ENCODE data around the gene MEFV.

Gene MEFV

GRCh38 chr16:3235856-3236669, 20.4 kb downstream of the MEFV start:
- TF ChIP-seq ZFX (IDR thresholded peaks at IDR 0.05; ENCODE audit: borderline replicate concordance): no peak
- no peak overlapping the region for H3K27ac ChIP-seq

- peak within 1 kb of the TSS; percentile 81 for H3K27ac ChIP-seq
Measured at GRCh38 chr16:3234857-3235561, 21.4 kb downstream of the MEFV start, which contains the start of gene ZNF200. Gene ZNF200 (minus strand): TSS chr16:3235158. CDS start chr16:3233755, 1,403 bp downstream.

DNA sequence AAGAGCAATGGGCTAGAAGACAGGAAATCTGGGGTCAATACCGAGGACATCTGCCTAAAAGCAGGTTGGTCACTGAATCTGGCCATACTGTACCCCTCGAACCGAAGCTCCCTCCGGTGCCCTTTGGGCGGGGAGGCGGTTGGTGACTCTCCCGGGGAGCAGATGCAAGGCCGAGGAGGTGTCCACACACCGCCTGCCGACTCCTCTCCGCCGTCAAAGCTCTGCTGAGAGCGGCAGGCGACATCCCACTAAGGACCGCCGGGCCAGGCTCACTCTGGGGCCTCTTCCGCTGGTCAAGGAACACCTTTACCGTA, 21.9 kb downstream of the MEFV start:
- H3K27ac ChIP-seq: peak overlapping the region; percentile 81

More at GRCh38 chr16:3234857-3235561, 21.4 kb downstream of the MEFV start, which contains the start of gene ZNF200:
- TF ChIP-seq, protein P1, sequence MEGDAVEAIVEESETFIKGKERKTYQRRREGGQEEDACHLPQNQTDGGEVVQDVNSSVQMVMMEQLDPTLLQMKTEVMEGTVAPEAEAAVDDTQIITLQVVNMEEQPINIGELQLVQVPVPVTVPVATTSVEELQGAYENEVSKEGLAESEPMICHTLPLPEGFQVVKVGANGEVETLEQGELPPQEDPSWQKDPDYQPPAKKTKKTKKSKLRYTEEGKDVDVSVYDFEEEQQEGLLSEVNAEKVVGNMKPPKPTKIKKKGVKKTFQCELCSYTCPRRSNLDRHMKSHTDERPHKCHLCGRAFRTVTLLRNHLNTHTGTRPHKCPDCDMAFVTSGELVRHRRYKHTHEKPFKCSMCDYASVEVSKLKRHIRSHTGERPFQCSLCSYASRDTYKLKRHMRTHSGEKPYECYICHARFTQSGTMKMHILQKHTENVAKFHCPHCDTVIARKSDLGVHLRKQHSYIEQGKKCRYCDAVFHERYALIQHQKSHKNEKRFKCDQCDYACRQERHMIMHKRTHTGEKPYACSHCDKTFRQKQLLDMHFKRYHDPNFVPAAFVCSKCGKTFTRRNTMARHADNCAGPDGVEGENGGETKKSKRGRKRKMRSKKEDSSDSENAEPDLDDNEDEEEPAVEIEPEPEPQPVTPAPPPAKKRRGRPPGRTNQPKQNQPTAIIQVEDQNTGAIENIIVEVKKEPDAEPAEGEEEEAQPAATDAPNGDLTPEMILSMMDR (IDR thresholded peaks at IDR 0.05): no peak
- no peak for TF ChIP-seq ZFX (IDR thresholded peaks at IDR 0.05; ENCODE audit: borderline replicate concordance)

DNA sequence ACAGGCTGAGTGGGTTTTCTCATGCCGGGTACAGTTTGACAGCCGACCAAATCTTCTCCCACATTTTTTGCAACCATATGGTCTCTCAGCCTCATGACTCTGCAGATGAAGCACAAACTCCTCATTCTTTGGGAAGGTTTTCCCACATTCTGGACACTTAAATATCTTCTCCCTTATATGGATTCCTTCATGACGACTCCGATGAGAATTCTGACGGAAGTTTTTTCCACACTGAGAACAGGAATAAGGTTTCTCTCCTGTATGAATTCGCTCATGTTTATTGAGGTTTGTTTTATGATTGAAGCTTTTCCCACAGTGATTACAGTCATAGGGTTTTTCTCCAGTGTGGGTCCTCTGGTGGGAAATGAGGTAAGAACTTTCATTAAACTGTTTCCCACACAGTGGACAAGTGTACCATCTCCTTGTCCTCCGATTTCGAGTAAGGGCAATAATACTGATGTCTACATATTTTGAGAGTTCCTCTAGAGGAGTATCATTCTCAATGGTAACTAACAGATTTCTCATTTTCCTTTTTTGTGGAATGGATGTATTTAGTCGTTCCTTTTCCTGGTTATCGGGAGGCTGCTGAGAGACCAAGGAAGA, 32.4 kb downstream of the MEFV start:
- TF ChIP-seq, protein P1 (IDR thresholded peaks at IDR 0.05): no peak
- TF ChIP-seq ZFX (IDR thresholded peaks at IDR 0.05; ENCODE audit: borderline replicate concordance): no peak
- no peak overlapping the region for H3K27ac ChIP-seq

More for the DNA sequence above, 21.9 kb downstream of the MEFV start:
- TF ChIP-seq, protein P1 (IDR thresholded peaks at IDR 0.05): no peak
- TF ChIP-seq ZFX (IDR thresholded peaks at IDR 0.05; ENCODE audit: borderline replicate concordance): no peak

DNA sequence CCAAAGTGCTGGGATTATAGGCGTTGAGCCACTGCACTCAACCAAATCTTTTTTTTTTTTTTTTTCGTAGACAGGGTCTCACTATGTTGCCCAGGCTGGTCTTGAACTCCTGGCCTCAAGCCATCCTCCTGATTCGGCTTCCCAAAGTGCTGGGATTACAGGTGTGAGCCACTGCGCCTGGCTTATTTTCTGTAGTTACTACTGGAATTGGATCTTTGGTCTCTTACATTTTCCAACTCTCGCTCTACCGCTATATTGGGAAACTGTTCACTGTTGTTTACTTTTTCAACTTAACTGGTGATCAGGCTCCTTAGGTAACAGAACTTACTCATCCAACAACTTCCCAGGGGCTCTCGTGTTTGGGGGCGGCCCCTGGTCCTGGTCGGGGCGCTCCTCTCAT, 35.6 kb downstream of the MEFV start:
- no peak for TF ChIP-seq ZFX (IDR thresholded peaks at IDR 0.05; ENCODE audit: borderline replicate concordance)
- TF ChIP-seq, protein P1 (IDR thresholded peaks at IDR 0.05): no peak
- no peak overlapping the region for H3K27ac ChIP-seq

GRCh38 chr16:3216263-3216640, 40.2 kb downstream of the MEFV start:
- TF ChIP-seq, protein P1 (IDR thresholded peaks at IDR 0.05): no peak
- TF ChIP-seq ZFX (IDR thresholded peaks at IDR 0.05; ENCODE audit: borderline replicate concordance): no peak
- H3K27ac ChIP-seq: no peak overlapping the region

GRCh38 chr16:3215601-3216262, 40.7 kb downstream of the MEFV start:
- TF ChIP-seq, protein P1 (IDR thresholded peaks at IDR 0.05): no peak
- no peak for TF ChIP-seq ZFX (IDR thresholded peaks at IDR 0.05; ENCODE audit: borderline replicate concordance)
- no peak overlapping the region for H3K27ac ChIP-seq

All from 22Rv1 (cell line).